HepG2 (cell line): Measurements from ENCODE around the gene DNPH1. TPM values are rescaled to one million over a fixed set of nuclear protein-coding genes. Genes with fewer than 3 reads are reported as not detected.

Source experiments
- ARID3A ChIP-seq: IDR thresholded peaks from 2 replicates; pipeline ENCODE4 v1.6.1; 2012; ENCODE audit warnings: low read depth, low read length, improper control_type of control experiment
- CEBPG ChIP-seq: IDR thresholded peaks from 2 replicates; pipeline ENCODE4 v1.6.1; 2016
- DBP ChIP-seq: sonication (generic); formaldehyde crosslinking; IDR thresholded peaks from 2 replicates; pipeline ENCODE4 v1.4.0; 2020; ENCODE audit warnings: missing genetic modification reagents; ENCODE audit errors: not compliant biosample characterization
- ELF3 ChIP-seq: IDR thresholded peaks from 2 replicates; pipeline ENCODE4 v1.6.1; 2016; ENCODE audit warnings: missing genetic modification reagents, missing compliant biosample characterization
- HDAC2 ChIP-seq: sonication (generic); formaldehyde crosslinking; IDR thresholded peaks from 2 replicates; pipeline ENCODE4 v1.4.0; 2020; ENCODE audit warnings: missing genetic modification reagents
- KAT8 ChIP-seq: IDR thresholded peaks from 2 replicates; pipeline ENCODE4 v1.6.1; 2016; ENCODE audit warnings: missing genetic modification reagents, missing compliant biosample characterization
- MBD4 ChIP-seq: IDR thresholded peaks from 2 replicates; pipeline ENCODE4 v1.6.1; 2012; ENCODE audit warnings: low read length, inconsistent platforms, borderline replicate concordance
- MED1 ChIP-seq: sonication (generic); formaldehyde crosslinking; IDR thresholded peaks from 2 replicates; pipeline ENCODE4 v1.4.0; 2020; ENCODE audit warnings: missing genetic modification reagents
- NFIB ChIP-seq: sonication (generic); formaldehyde crosslinking; IDR thresholded peaks from 2 replicates; pipeline ENCODE4 v1.9.0; 2021; ENCODE audit warnings: missing genetic modification reagents, mild to moderate bottlenecking, borderline replicate concordance
- NPAS2 ChIP-seq: sonication (generic); formaldehyde crosslinking; IDR thresholded peaks from 2 replicates; pipeline ENCODE4 v1.8.0; 2022; ENCODE audit warnings: mild to moderate bottlenecking, missing genetic modification reagents, borderline replicate concordance
- PCBP1 ChIP-seq: fragments of 200-400 bp; formaldehyde crosslinking; IDR thresholded peaks from 2 replicates; pipeline ENCODE4 v1.6.1; 2017; ENCODE audit warnings: mild to moderate bottlenecking, low read depth, low read length, borderline replicate concordance
- SIN3B ChIP-seq: fragments of 150-350 bp; IDR thresholded peaks from 2 replicates; pipeline ENCODE4 v1.6.1; 2014; ENCODE audit warnings: low read length
- SMC3 ChIP-seq: IDR thresholded peaks from 2 replicates; pipeline ENCODE4 v1.6.1; 2011; ENCODE audit warnings: low read length, improper control_type of control experiment
- SOX13 ChIP-seq, 3 experiments: fragments of 450-650 bp in 1 of 3; sonication (generic) in 1 of 3; formaldehyde crosslinking in 1 of 3; IDR thresholded peaks in 2 of 3; conservative IDR thresholded peaks in 1 of 3; 2 replicates each; pipeline versions ENCODE4 v1.5.0 to v1.6.1; 2016 to 2020; ENCODE audit warnings: antibody characterized with exemption in 1 of 3, mild to moderate bottlenecking in 1 of 3, missing compliant biosample characterization in 1 of 3, missing genetic modification reagents in 1 of 3, moderate library complexity in 1 of 3
- SSRP1 ChIP-seq: IDR thresholded peaks from 2 replicates; pipeline ENCODE4 v1.6.1; 2016; ENCODE audit warnings: control low read depth
- YEATS4 ChIP-seq: sonication (generic); formaldehyde crosslinking; IDR thresholded peaks from 2 replicates; pipeline ENCODE4 v1.4.0; 2020; ENCODE audit warnings: missing genetic modification reagents, borderline replicate concordance
- ZBTB42 ChIP-seq: sonication (generic); formaldehyde crosslinking; IDR thresholded peaks from 2 replicates; pipeline ENCODE4 v1.5.0; 2020; ENCODE audit warnings: mild to moderate bottlenecking, missing genetic modification reagents
- ZFP91 ChIP-seq: sonication (generic); formaldehyde crosslinking; IDR thresholded peaks from 2 replicates; pipeline ENCODE4 v1.9.0; 2022; ENCODE audit warnings: missing genetic modification reagents, mild to moderate bottlenecking, borderline replicate concordance
- ZGPAT ChIP-seq: IDR thresholded peaks from 2 replicates; pipeline ENCODE4 v1.6.1; 2016; ENCODE audit warnings: mild to moderate bottlenecking
- ZMAT5 ChIP-seq: sonication (generic); formaldehyde crosslinking; IDR thresholded peaks from 2 replicates; pipeline ENCODE4 v1.5.0; 2020; ENCODE audit warnings: mild to moderate bottlenecking, low read depth, missing genetic modification reagents, borderline replicate concordance
- polyA plus RNA-seq, 8 experiments: library from polyadenylated mRNA; depleted of rRNA in 3 of 8; stranded (reverse) in 7 of 8; unstranded in 1 of 8; fragments of >200 nt; fragmentation: Illumina TruSeq in 4 of 8; extraction: Trizol in 4 of 8; gene quantifications; 2 replicates each; pipeline versions ENCODE4 v1.2.1 to v1.2.3, GENCODE V29; 2011 to 2016; ENCODE audit warnings: low read depth in 4 of 8, missing spikeins in 1 of 8, mixed read lengths in 1 of 8; ENCODE audit not compliant: insufficient read depth in 1 of 8
- total RNA-seq, 5 experiments: library from RNA; depleted of rRNA; stranded (reverse); fragments of >200 nt; fragmentation: Illumina TruSeq; extraction: Trizol; gene quantifications; 2 replicates each; pipeline ENCODE4 v1.2.3, GENCODE V29; 2016; ENCODE audit warnings: low read depth in 1 of 5

DNPH1 gene
- total and polyA plus RNA-seq, 2 of the 13 experiments (the other 11 are each of a cell fraction or from before 2014, with no cell fraction given) = 56.5 to 75.1 TPM

GRCh38 chr6:43273707-43274106, 44.4 kb upstream of the DNPH1 start (continued):
- TF ChIP-seq YEATS4 (0 out of 2 replicates have a peak, but pooled peaks have one; percentile 24), ARID3A (no peak), SOX13 (IDR thresholded peaks at IDR 0.05) (0 out of 2 replicates have a peak, but pooled peaks have one; percentile 36), SOX13 (CRISPR knock-in tag; conservative IDR thresholded peaks at IDR 0.05 in 1 of 2, IDR thresholded peaks at IDR 0.05 in 1 of 2) (peak in 1 of 2 experiments; percentile 5; a peak in 1 of 4 replicates), HDAC2 (peak; percentile 33; the same call in 1 of the 2 replicates), PCBP1 (no peak), KAT8 (CRISPR knock-in tag) (0 out of 2 replicates have a peak, but pooled peaks have one; percentile 15), SMC3 (no peak), ZFP91 (CRISPR knock-in tag) (peak; percentile 44; the same call in 1 of the 2 replicates), NPAS2 (CRISPR knock-in tag) (no peak), MED1 (no peak), ZMAT5 (no peak), ZBTB42 (CRISPR knock-in tag) (0 out of 2 replicates have a peak, but pooled peaks have one; percentile 63), CEBPG (CRISPR knock-in tag) (peak; percentile 58), NFIB (CRISPR knock-in tag) (no peak), DBP (CRISPR knock-in tag) (no peak), ZGPAT (CRISPR knock-in tag) (peak; percentile 41; the same call in 1 of the 2 replicates), MBD4 (no peak), SSRP1 (CRISPR knock-in tag) (0 out of 2 replicates have a peak, but pooled peaks have one; percentile 73), SIN3B (no peak), ELF3 (peak; percentile 69)
